ENCODE data around the gene SPATA9. TPM values are rescaled to one million over a fixed set of nuclear protein-coding genes. Genes with fewer than 3 reads are reported as not detected.

SPATA9 gene
- total and polyA plus RNA-seq, 4 donors = 0.28 to 0.49 TPM; not detected in 2

- TF ChIP-seq REST (IDR thresholded peaks at IDR 0.05) = no peak
These were observed 60.8 kb downstream of the SPATA9 start (continued) for GRCh38 chr5:95621839-95622629.

- TF ChIP-seq GABPA (IDR thresholded peaks at IDR 0.05 in 1 of 2, conservative IDR thresholded peaks at IDR 0.05 in 1 of 2) = no peak
- TF ChIP-seq ATF3 (IDR thresholded peaks at IDR 0.05) = no peak
- no peak for TF ChIP-seq MAX (IDR thresholded peaks at IDR 0.05)
- no peak for TF ChIP-seq CTCF (IDR thresholded peaks at IDR 0.05; ENCODE audit: low read depth, low read length, missing input control)
- no peak for TF ChIP-seq JUND (IDR thresholded peaks at IDR 0.05)
- TF ChIP-seq HNF4A (conservative IDR thresholded peaks at IDR 0.05) = no peak
- no peak for TF ChIP-seq HNF4G (IDR thresholded peaks at IDR 0.05)
- no peak for TF ChIP-seq RAD21 (IDR thresholded peaks at IDR 0.05)
- TF ChIP-seq NR2F2 (IDR thresholded peaks at IDR 0.05) = no peak
- TF ChIP-seq RXRA (IDR thresholded peaks at IDR 0.05) = no peak
- no peak for TF ChIP-seq EGR1 (IDR thresholded peaks at IDR 0.05; ENCODE audit: low read depth in 2 of 2)
- no peak for TF ChIP-seq TAF1 (conservative IDR thresholded peaks at IDR 0.05)
- TF ChIP-seq REST (IDR thresholded peaks at IDR 0.05) = no peak
- no peak for TF ChIP-seq ZBTB33 (IDR thresholded peaks at IDR 0.05)
- TF ChIP-seq FOXA1 (IDR thresholded peaks at IDR 0.05) = no peak
These were observed 61.6 kb downstream of the SPATA9 start for GRCh38 chr5:95620870-95621838.

More at GRCh38 chr5:95620870-95621838, 61.6 kb downstream of the SPATA9 start:
- Histone ChIP-seq H3K27me3 (ENCODE audit: control insufficient read depth in 4 of 4, insufficient read depth in 4 of 4, low read length in 3 of 4) (no peaks in the 10 kb centered on the region), H3K9me3 (ENCODE audit: control insufficient read depth in 4 of 4, low read length in 3 of 4) (no peaks in the 10 kb centered on the region), H3K36me3 (ENCODE audit: control insufficient read depth in 4 of 4, insufficient read depth in 3 of 4, low read depth in 1 of 4, low read length in 3 of 4) (no peaks in the 10 kb centered on the region), H3K9ac (ENCODE audit: low read depth in 1 of 2, low read length in 2 of 2) (peak overlapping the region; percentile 4 to 31), H3K4me3 (ENCODE audit: low read depth in 1 of 3, low read length in 3 of 3) (peak overlapping the region; percentile 7 to 70 (median 66)), H3K4me1 (ENCODE audit: control insufficient read depth in 4 of 4, insufficient read depth in 4 of 4, low read length in 3 of 4) (peaks cover 4 to 26% (median 17%) of the 10 kb centered on the region in 4 donors), H3K27ac (ENCODE audit: low read depth in 1 of 2, low read length in 2 of 2) (no peak overlapping the region)
- 3% methylated on average over 92 of the region's 92 CpGs for WGBS
- peak; percentile 46 for DNase-seq (ENCODE audit: low spot score)

All from liver (tissue), 9 donors.